NCI-H460 (cell line): ENCODE results near the gene OSBPL2. TPM values are rescaled to one million over a fixed set of nuclear protein-coding genes. Genes with fewer than 3 reads are reported as not detected.
A peak's percentile ranks its signal among the peaks of the same experiment; 100 is the strongest.

Source experiments
- DNase-seq: peaks from one replicate; pipeline ENCODE4 v3.0.0-alpha.2; 2016; ENCODE audit warnings: low read depth; ENCODE audit errors: extremely low read depth
- total RNA-seq: library from RNA; depleted of rRNA; stranded (reverse); fragments of >200 nt; shearing (Covaris generic); gene quantifications from 2 replicates; pipeline ENCODE4 v1.2.3, GENCODE V29; 2014

OSBPL2 gene
- total RNA-seq, 1 experiment from 2014 or later: 14.8 TPM

DNA sequence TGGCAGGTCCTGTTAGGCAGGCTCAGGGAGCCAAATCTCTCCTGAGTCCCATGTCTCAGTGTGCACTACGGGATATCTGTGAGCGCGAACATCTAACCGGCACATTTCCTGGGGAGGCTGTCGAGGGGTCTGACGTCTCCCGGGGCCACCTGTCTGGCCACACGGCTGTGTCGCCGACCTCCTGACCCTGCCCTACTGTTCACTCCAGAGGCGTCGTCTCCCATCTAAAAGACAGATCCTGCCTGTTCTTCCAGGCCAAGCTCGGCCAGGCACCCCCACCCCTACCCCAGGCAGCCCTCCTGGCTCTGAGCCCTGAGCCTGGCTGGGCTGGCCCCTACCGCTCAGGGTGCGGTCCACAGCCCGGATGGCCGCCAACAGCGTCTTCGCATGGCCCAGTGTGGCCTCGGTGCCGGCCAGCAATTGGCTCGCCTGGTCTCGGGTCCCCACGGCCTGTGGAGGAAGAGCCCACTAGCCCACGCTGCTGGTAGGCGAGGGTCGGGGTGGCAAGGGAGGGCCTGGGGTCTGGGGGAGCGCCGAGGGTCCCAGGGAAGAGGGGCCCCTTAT lies 81.1 kb downstream of the OSBPL2 start:
- no peak for DNase-seq

DNA sequence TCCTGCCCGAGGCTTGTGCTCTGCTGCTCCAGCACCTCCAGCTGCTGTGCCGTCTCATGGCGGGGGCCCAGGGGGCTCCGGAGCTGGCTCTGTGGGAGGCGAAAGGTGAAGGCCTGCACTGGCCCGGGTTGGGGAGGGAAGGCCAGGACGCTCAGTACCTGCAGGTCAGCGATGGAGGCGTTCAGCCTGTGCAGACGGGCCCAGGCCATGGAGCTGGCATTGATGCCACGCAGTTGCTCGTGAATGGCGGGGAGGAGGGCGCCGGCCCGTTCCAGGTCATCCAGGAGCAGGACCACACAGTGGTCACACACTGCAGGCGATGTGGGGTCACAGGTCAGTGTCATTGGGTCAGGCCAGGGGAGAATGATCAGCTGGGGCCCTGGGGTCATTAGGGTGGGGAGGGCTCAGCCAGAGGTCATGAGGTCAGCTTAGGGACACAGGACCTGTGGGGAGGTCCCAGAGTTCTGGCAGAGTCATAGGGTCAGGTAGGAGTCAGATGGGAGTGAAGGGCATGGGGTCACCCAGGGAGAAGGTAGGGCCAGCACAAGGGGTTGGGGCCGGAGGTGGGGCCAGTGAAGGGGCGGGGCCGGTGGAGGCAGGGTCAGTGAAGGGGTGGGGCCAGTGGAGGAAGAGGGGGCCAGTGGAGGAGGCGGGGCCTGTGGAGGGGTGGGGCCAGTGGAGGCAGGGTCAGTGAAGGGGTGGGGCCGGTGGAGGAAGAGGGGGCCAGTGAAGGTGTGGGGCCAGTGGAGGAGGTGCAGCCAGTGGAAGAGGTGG lies 82.4 kb downstream of the OSBPL2 start:
- DNase-seq: peak; percentile 47

DNA sequence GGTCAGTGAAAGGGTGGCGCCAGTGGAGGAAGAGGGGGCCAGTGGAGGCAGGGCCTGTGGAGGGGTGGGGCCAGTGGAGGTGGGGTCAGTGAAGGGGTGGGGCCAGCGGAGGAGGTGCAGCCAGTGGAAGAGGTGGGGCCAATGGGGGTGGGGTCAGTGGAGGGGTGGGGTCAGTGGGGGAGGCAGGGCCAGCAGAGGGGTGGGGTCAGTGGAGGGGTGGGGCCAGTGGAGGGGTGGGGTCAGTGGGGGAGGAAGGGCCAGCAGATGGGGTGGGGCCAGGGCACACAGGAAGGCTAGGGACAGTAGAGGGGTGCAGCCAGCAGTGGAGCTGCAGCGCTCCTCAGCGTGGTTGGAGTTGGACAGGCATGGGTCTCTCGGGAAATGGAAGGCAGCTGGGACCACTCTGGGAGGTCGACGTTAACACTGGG lies 83.2 kb downstream of the OSBPL2 start:
- peak; percentile 78 for DNase-seq

GRCh38 chr20:62321975-62322374 lies 83.7 kb downstream of the OSBPL2 start:
- no peak for DNase-seq

- no peak for DNase-seq
These were observed 84.2 kb downstream of the OSBPL2 start for GRCh38 chr20:62322492-62323041.

DNA sequence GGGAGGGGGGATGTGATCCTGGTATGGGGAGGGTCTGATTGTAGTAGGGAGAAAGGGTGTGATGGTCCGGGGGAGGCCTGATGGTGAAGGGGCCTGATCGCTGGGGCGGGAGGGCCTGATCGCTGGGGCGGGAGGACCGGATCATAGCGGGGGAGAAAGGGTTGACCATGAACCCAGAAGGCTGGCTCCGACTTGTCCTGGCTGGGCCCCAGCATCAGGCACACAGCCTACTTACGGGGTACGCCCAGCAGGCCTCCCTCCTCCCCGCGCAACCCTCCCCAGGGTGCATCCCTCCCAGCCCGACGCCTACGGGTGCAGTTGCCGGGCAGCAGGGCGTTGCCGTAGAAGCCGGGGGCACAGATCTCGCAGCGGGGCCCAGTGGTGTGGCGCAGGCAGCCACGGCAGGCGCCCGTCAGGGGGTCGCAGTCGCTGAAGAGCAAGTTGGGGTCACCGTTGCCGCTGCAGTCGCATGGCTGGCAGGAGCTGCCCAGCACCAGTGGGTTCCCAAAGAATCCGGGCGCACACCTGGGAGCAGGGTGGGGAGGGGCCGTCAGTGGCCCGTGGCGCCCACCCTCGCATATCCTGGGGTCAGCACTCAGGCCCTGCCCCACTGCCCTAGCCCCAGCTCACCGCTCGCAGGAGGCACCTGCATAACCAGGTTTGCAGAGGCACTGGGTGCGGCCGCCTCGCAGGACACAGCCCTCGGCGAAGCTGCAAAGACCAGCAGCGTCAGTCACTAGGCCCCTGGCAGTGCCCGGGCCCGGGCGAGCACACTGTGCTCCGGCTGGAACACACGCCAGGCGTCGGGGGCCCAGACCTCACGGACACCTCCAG lies 85.0 kb downstream of the OSBPL2 start:
- no peak for DNase-seq

DNA sequence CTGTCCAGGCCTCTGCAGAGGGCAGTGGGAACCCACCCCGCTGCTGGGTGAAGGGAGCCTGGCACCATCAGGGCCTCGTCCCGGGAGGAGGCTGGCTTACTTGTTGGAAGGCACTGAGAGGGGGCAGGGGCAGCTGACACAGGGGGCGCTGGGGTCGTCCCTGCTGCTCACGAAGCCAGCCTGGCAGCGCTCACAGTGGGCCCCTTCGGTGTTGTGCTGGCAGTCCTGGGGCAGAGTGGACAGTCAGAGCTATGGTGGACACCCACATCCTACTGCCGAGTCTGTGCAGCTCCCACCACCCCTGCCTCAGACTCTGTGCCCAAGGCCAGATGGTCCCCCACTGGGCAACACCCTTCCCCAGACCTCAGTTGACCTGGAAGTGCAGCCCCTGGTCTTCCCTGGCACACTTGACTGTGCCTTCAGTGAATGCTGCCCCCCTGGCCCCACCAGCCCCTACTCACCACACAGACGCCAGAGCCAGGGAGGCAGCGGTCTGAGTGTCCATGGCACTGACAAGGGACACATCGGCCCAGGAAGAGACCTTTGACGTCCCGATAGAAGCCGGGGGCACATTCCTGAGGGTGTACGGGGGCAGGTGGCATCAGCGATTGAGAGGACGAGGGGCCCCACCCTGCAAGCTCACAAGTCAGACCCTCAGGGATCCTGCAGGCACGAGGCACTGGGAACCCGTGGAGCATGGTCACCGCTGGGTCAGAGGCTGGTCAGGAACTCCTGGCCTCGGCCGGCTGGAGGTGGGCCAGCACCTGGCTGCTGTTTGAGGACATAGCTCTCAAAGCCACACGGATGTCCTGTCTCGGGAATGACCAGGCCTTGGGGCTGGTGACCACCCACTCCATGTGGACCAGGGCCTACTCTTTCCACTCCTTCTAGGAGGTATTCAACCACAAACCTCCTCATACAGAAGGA lies 85.9 kb downstream of the OSBPL2 start:
- DNase-seq: no peak

DNA sequence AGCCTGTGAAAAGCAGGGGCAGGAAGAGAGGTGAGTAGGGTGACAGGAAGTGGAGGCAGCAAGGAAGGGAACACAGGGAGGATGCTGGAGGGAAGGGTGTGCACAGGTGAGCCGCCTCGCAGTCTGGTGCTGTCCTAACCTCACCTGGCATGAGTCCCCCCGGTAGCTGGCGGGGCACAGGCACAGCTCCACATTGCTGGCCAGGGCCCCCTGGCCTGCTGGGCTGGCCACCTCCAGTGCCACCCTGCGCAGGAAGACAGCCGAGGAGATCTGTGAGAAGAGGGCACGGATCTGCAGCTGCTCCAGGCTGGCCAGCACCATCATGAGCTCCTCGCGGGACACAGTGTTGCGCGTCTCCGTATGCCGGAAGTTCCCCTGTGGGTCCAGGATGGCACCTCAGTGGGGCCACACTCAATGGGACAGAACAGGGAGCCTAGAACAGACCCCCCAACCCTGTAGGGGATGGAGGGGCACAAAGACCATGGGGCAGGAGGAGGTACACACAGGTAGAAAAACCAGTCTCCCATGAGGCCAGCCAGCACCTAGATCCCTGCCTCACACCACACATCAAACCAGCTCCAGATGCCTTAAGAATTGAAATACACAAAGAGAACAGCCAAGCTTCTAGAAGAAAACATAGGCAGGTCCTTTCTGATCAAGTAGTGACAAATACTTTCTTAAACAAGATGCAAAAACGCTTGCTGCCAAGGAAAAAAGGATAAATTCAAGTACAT lies 87.0 kb downstream of the OSBPL2 start:
- DNase-seq: no peak

GRCh38 chr20:62326559-62326958 lies 88.2 kb downstream of the OSBPL2 start:
- no peak for DNase-seq

GRCh38 chr20:62326959-62327725 lies 88.8 kb downstream of the OSBPL2 start:
- no peak for DNase-seq

DNA sequence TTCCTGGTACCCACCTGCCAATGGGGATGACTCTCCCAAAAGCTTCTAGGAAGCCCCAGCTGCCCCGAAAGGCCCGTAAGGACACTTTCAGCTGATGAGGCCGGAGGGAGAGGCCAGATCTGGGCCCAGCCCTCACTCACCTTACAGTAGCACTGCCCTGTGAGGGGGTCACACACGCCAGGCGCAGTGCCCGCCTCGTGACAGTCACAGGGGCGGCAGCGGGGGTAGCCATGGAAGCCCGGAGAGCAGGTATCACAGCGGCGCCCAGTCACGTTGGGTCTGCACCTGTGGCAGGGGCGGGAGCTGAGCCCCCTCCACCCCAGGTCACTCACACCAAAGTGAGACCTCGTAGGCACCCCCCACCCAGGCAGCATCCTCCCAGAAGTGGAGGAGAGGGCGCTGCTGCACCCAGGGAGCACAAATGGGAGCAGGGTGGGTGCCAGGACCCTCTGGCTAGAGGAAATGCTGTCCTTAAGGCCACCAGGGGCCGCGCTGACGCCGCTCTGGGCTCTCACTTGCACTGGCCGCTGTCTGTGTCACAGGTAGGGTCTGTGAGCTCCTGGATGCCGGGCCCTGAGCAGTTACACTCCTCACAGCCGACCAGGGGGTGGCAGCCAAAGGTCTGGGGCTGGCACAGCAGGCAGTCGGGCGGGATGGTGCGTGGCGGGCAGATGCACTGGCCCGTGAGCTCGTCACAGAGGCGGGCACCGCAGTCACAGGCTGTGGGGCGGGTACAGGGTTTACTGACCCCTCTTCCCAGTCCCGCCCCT lies 89.6 kb downstream of the OSBPL2 start:
- no peak for DNase-seq

GRCh38 chr20:62328684-62329388 lies 90.5 kb downstream of the OSBPL2 start:
- DNase-seq: no peak

GRCh38 chr20:62329389-62330377 lies 91.4 kb downstream of the OSBPL2 start:
- DNase-seq: no peak

- DNase-seq: no peak
These were observed 92.4 kb downstream of the OSBPL2 start for GRCh38 chr20:62330576-62331317.

DNA sequence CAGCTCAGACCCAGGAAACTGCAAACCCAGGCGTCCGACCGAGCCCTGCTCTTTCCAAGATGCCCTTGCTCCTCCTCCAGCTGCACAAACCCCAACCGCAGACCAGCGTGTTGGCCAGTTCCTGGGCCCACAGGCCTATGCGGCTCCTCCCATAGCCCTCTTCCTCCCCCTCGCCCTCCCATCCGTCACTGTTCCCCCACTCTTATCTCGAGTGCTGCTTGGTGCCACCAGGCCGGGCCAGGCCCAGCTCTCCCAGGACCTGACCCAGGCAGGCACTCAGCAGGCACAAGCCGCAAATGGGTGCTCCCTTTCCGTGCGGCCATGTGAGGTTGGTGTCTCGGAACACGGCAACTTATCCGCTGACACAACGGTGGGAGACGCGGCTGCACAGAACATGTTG lies 93.0 kb downstream of the OSBPL2 start:
- DNase-seq: no peak
